Endodermal cell (in vitro differentiated cells): ENCODE results near the gene FYB2. TPM values are rescaled to one million over a fixed set of nuclear protein-coding genes. Genes with fewer than 3 reads are reported as not detected.

Experiments
- DNase-seq: peaks from one replicate; pipeline ENCODE4 v3.0.0-alpha.2; 2017
- H3K27ac ChIP-seq: 2 replicates; pipeline ENCODE4 v1.5.1; 2013; ENCODE audit warnings: mild to moderate bottlenecking, low read depth, low read length, moderate library complexity
- H3K27me3 ChIP-seq: 2 replicates; pipeline ENCODE4 v1.6.1; 2013; ENCODE audit warnings: mild to moderate bottlenecking, low read length, moderate library complexity; ENCODE audit not compliant: insufficient read depth, control insufficient read depth, poor library complexity, severe bottlenecking
- H3K36me3 ChIP-seq: 2 replicates; pipeline ENCODE4 v1.7.0; 2013; ENCODE audit warnings: mild to moderate bottlenecking, low read length, moderate library complexity; ENCODE audit not compliant: control insufficient read depth, insufficient read depth
- H3K4me1 ChIP-seq: one replicate; pipeline ENCODE4 v1.7.0; 2013; ENCODE audit warnings: low read length; ENCODE audit not compliant: control insufficient read depth, insufficient read depth
- H3K4me3 ChIP-seq: 2 replicates; pipeline ENCODE4 v1.5.1; 2013; ENCODE audit warnings: mild to moderate bottlenecking, low read length, moderate library complexity
- H3K9ac ChIP-seq: 2 replicates; pipeline ENCODE4 v1.6.1; 2013; ENCODE audit warnings: mild to moderate bottlenecking, low read length, moderate library complexity; ENCODE audit not compliant: poor library complexity, severe bottlenecking; ENCODE audit errors: extremely low read depth
- H3K9me3 ChIP-seq: 2 replicates; pipeline ENCODE4 v1.6.1; 2013; ENCODE audit warnings: mild to moderate bottlenecking, low read length, moderate library complexity; ENCODE audit not compliant: control insufficient read depth
- H3K27ac Mint-ChIP-seq: 2 replicates; pipeline ENCODE4 v1.8.0; 2020; ENCODE audit warnings: mixed read lengths
- H3K27me3 Mint-ChIP-seq: 2 replicates; pipeline ENCODE4 v1.8.0; 2021; ENCODE audit warnings: mild to moderate bottlenecking, mixed read lengths; ENCODE audit not compliant: insufficient read depth
- H3K36me3 Mint-ChIP-seq: 2 replicates; pipeline ENCODE4 v1.8.0; 2020; ENCODE audit warnings: low read depth, mixed read lengths
- H3K4me1 Mint-ChIP-seq: 2 replicates; pipeline ENCODE4 v1.8.0; 2020; ENCODE audit warnings: mixed read lengths
- H3K4me3 Mint-ChIP-seq: 2 replicates; pipeline ENCODE4 v1.8.0; 2020; ENCODE audit warnings: mild to moderate bottlenecking, moderate library complexity, mixed read lengths
- H3K9me3 Mint-ChIP-seq: 2 replicates; pipeline ENCODE4 v1.8.0; 2020; ENCODE audit warnings: mild to moderate bottlenecking, mixed read lengths
- WGBS, 2 experiments: methylation state at CpG; one replicate each; pipeline versions ENCODE4 v1.1.5 to v1.1.7; 2013; ENCODE audit warnings: missing lambda C conversion rate in 2 of 2, mixed read lengths in 1 of 2; ENCODE audit not compliant: insufficient coverage in 1 of 2, insufficient read length in 1 of 2; 5-methylcytosine and 5-hydroxymethylcytosine counted together
- total RNA-seq, 2 donors: library from RNA; stranded (reverse); fragmentation: NEBNext Ultra II Directional in 1 of 2; extraction: Animal tissue kit (Norgen Biotek cat#: 25700) in 1 of 2; gene quantifications; 2 replicates in 1 of 2; 3 replicates in 1 of 2; pipeline ENCODE4 v1.2.1, GENCODE V29; 2021
- TF ChIP-seq, protein P1 (sequence below): fragments of 200-600 bp; sonication (generic); conservative IDR thresholded peaks from 2 replicates; pipeline ENCODE4 v1.5.0; 2021; ENCODE audit warnings: antibody characterized with exemption, mild to moderate bottlenecking

Gene FYB2
- total RNA-seq, 2 donors from 2014 or later: 8.2 to 12.0 TPM

- Histone ChIP-seq H3K4me1 (peaks cover 26% of the 10 kb centered on the region), H3K27me3 (no peaks in the 10 kb centered on the region), H3K36me3 (no peaks in the 10 kb centered on the region), H3K4me3 (no peak overlapping the region), H3K9me3 (peaks cover 15% of the 10 kb centered on the region), H3K27ac (no peak overlapping the region), H3K9ac (no peak overlapping the region)
- WGBS, 2 experiments: 86 to 97% methylated on average over 1 of the region's 1 CpG
- Mint-ChIP-seq H3K27ac (no peak overlapping the region), H3K36me3 (peaks cover 4% of the 10 kb centered on the region), H3K4me3 (no peak overlapping the region), H3K9me3 (peaks cover 6% of the 10 kb centered on the region), H3K27me3 (peaks cover 13% of the 10 kb centered on the region), H3K4me1 (peaks cover 62% of the 10 kb centered on the region)
- TF ChIP-seq, protein P1, sequence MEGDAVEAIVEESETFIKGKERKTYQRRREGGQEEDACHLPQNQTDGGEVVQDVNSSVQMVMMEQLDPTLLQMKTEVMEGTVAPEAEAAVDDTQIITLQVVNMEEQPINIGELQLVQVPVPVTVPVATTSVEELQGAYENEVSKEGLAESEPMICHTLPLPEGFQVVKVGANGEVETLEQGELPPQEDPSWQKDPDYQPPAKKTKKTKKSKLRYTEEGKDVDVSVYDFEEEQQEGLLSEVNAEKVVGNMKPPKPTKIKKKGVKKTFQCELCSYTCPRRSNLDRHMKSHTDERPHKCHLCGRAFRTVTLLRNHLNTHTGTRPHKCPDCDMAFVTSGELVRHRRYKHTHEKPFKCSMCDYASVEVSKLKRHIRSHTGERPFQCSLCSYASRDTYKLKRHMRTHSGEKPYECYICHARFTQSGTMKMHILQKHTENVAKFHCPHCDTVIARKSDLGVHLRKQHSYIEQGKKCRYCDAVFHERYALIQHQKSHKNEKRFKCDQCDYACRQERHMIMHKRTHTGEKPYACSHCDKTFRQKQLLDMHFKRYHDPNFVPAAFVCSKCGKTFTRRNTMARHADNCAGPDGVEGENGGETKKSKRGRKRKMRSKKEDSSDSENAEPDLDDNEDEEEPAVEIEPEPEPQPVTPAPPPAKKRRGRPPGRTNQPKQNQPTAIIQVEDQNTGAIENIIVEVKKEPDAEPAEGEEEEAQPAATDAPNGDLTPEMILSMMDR: no peak
- no peak for DNase-seq
Observed at GRCh38 chr1:56808410-56808809, 10.8 kb downstream of the FYB2 start.

DNA sequence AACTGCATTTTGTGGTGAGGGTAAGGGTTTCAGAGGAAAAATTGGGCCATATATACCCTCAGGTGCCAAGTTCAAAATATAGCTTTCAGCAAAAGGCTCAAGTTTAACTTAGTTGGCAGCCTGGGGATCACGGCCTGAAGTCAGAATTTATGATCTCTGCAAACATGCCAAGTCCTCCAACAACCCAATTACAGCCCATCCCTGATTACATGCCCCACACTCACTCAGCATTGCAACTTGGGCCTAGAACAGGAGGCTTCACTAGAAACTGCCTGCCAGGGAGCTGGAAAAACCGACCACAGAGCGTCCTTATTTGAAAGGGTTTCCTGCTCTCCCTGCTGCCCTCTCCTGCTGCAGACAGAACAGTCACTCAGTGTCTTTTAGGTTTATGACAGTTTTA lies 12.4 kb downstream of the FYB2 start:
- peaks cover 53% of the 10 kb centered on the region for H3K4me1 Mint-ChIP-seq
- Histone ChIP-seq H3K4me1 (peaks cover 21% of the 10 kb centered on the region), H3K36me3 (no peaks in the 10 kb centered on the region), H3K9me3 (peaks cover 13% of the 10 kb centered on the region), H3K27ac (no peak overlapping the region), H3K27me3 (no peaks in the 10 kb centered on the region), H3K4me3 (no peak overlapping the region), H3K9ac (no peak overlapping the region)
- TF ChIP-seq, protein P1: peak; percentile 40
- peak; percentile 61 for DNase-seq
- H3K4me3 Mint-ChIP-seq: no peak overlapping the region
- H3K9me3 Mint-ChIP-seq: peaks cover 5% of the 10 kb centered on the region
- H3K27ac Mint-ChIP-seq: no peak overlapping the region
- H3K27me3 Mint-ChIP-seq: peaks cover 13% of the 10 kb centered on the region
- peaks cover 3% of the 10 kb centered on the region for H3K36me3 Mint-ChIP-seq
- WGBS, 2 experiments: 61% methylated on average over 3 of the region's 3 CpGs; no CpG with 5 or more reads in 1 of the 2 experiments

DNA sequence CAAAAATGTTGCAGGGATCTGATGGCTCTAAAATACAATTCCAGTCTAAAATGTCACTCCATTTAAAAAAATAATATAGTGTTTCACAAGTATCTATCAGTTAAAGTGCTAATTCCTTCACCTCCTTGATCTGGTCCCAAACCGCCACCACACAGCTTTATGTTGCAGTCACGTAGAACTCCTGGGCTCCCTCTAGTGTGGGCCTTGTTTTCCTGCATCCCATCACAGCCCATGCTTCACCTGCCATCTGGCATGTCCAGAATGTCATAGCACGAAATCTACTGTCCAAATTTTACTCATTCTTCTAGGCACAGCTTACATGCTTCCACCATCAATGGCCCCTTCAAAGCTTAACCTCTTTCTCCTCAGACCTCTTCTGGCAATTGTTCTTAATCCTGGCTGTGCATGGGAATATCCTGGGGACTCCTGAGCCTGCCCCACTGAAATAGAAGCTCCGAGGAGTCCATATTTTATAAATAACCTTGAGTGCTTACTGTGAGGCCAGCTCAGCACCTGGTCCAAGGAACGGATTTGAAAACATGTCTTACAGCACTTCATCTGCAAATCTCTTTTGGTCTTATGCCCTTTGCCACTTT lies 15.5 kb downstream of the FYB2 start:
- peaks cover 5% of the 10 kb centered on the region for H3K9me3 Mint-ChIP-seq
- no peak overlapping the region for H3K4me3 ChIP-seq
- no peak overlapping the region for H3K9ac ChIP-seq
- H3K27me3 Mint-ChIP-seq: peaks cover 6% of the 10 kb centered on the region
- H3K36me3 Mint-ChIP-seq: peaks cover 3% of the 10 kb centered on the region
- H3K36me3 ChIP-seq: no peaks in the 10 kb centered on the region
- peak; percentile 90 for DNase-seq
- H3K4me3 Mint-ChIP-seq: no peak overlapping the region
- no peak overlapping the region for H3K27ac ChIP-seq
- H3K27me3 ChIP-seq: no peaks in the 10 kb centered on the region
- H3K4me1 ChIP-seq: peaks cover 4% of the 10 kb centered on the region
- H3K9me3 ChIP-seq: peaks cover 13% of the 10 kb centered on the region
- no peak overlapping the region for H3K27ac Mint-ChIP-seq
- TF ChIP-seq, protein P1: peak; percentile 86
- peaks cover 28% of the 10 kb centered on the region for H3K4me1 Mint-ChIP-seq
- WGBS, 2 experiments: 47 to 59% methylated on average over 5 of the region's 5 CpGs
